Hematopoietic multipotent progenitor cell treated with erythropoietin and hydrocortisone succinate and interleukin-3 and kit ligand, for 17 days (in vitro differentiated cells): ENCODE results near the gene PRKD2.
"Not testable (repeated sequence)": the region's sequence is repeated elsewhere in the genome, so short reads cannot be mapped to it uniquely, and the experiment has no call there.

Source experiments
- DNase-seq: peaks from one replicate; pipeline ENCODE4 v3.0.0-alpha.2; 2015; ENCODE audit warnings: low spot score

The PRKD2 gene

GRCh38 chr19:46630586-46631205 is 86.2 kb downstream of the PRKD2 start:
- no peak for DNase-seq

- DNase-seq, result peak; percentile 28
Observed at GRCh38 chr19:46629546-46630025, 87.3 kb downstream of the PRKD2 start.

- DNase-seq, result not testable (repeated sequence)
Observed at GRCh38 chr19:46628970-46629369, 87.9 kb downstream of the PRKD2 start.

- DNase-seq, result no peak
Observed at GRCh38 chr19:46626446-46626845, 90.5 kb downstream of the PRKD2 start.

GRCh38 chr19:46625731-46626130 is 91.2 kb downstream of the PRKD2 start:
- no peak for DNase-seq

GRCh38 chr19:46624958-46625661 is 91.8 kb downstream of the PRKD2 start, which contains the start of gene PTGIR:
PTGIR (minus strand) TSS chr19:46625089; CDS start chr19:46624225, 864 bp downstream.
- DNase-seq, result no peak
